Liver (tissue), 9 donors: ENCODE data around the gene ARFGAP2. TPM values are rescaled to one million over a fixed set of nuclear protein-coding genes. Genes with fewer than 3 reads are reported as not detected.

Experiments used
- DNase-seq: peaks from one replicate; pipeline ENCODE4 v3.0.0-alpha.2; 2017; ENCODE audit warnings: low spot score
- H3K27ac ChIP-seq, 2 donors: one replicate each; pipeline ENCODE4 v1.7.0; 2013; ENCODE audit warnings: inconsistent platforms in 2 of 2, low read length in 2 of 2, control low read depth in 1 of 2, low read depth in 1 of 2, mild to moderate bottlenecking in 1 of 2
- H3K27me3 ChIP-seq, 4 donors: one replicate each; pipeline versions ENCODE4 v1.6.1 to v1.7.0; 2013; ENCODE audit warnings: low read length in 3 of 4, inconsistent platforms in 1 of 4, mild to moderate bottlenecking in 1 of 4, moderate library complexity in 1 of 4; ENCODE audit not compliant: control insufficient read depth in 4 of 4, insufficient read depth in 4 of 4
- H3K36me3 ChIP-seq, 4 donors: one replicate each; pipeline versions ENCODE4 v1.6.1 to v1.7.0; 2013; ENCODE audit warnings: low read length in 3 of 4, mild to moderate bottlenecking in 3 of 4, low read depth in 1 of 4, moderate library complexity in 1 of 4; ENCODE audit not compliant: control insufficient read depth in 4 of 4, insufficient read depth in 3 of 4
- H3K4me1 ChIP-seq, 4 donors: one replicate each; pipeline versions ENCODE4 v1.6.1 to v1.7.0; 2013; ENCODE audit warnings: low read length in 3 of 4, mild to moderate bottlenecking in 3 of 4, moderate library complexity in 1 of 4; ENCODE audit not compliant: control insufficient read depth in 4 of 4, insufficient read depth in 4 of 4
- H3K4me3 ChIP-seq, 3 donors: one replicate each; pipeline versions ENCODE4 v1.6.1 to v1.7.0; 2013; ENCODE audit warnings: low read length in 3 of 3, control low read depth in 1 of 3, low read depth in 1 of 3, mild to moderate bottlenecking in 1 of 3
- H3K9ac ChIP-seq, 2 donors: one replicate each; pipeline ENCODE4 v1.7.0; 2013; ENCODE audit warnings: low read length in 2 of 2, mild to moderate bottlenecking in 2 of 2, moderate library complexity in 2 of 2, control low read depth in 1 of 2, low read depth in 1 of 2
- H3K9me3 ChIP-seq, 4 donors: one replicate each; pipeline versions ENCODE4 v1.6.1 to v1.7.0; 2013; ENCODE audit warnings: low read length in 3 of 4; ENCODE audit not compliant: control insufficient read depth in 4 of 4
- EGR1 ChIP-seq, 2 donors: IDR thresholded peaks; 2 replicates each; pipeline ENCODE4 v1.6.1; 2016 to 2018; ENCODE audit warnings: antibody characterized with exemption in 2 of 2, low read depth in 2 of 2
- FOXA1 ChIP-seq: IDR thresholded peaks from 2 replicates; pipeline ENCODE4 v1.6.1; 2016; ENCODE audit warnings: antibody characterized with exemption
- FOXA2 ChIP-seq: IDR thresholded peaks from 2 replicates; pipeline ENCODE4 v1.6.1; 2016; ENCODE audit warnings: antibody characterized with exemption
- GABPA ChIP-seq, 2 donors: IDR thresholded peaks in 1 of 2; conservative IDR thresholded peaks in 1 of 2; 2 replicates each; pipeline ENCODE4 v1.6.1; 2016; ENCODE audit warnings: antibody characterized with exemption in 2 of 2, mild to moderate bottlenecking in 1 of 2, moderate library complexity in 1 of 2
- HNF4A ChIP-seq, 2 donors: conservative IDR thresholded peaks; 2 replicates each; pipeline ENCODE4 v1.6.1; 2016; ENCODE audit warnings: antibody characterized with exemption in 2 of 2, mild to moderate bottlenecking in 2 of 2
- HNF4G ChIP-seq: IDR thresholded peaks from 2 replicates; pipeline ENCODE4 v1.6.1; 2016; ENCODE audit warnings: antibody characterized with exemption
- JUND ChIP-seq, 2 donors: IDR thresholded peaks; 2 replicates each; pipeline ENCODE4 v1.6.1; 2016; ENCODE audit warnings: antibody characterized with exemption in 2 of 2
- NR2F2 ChIP-seq: IDR thresholded peaks from 2 replicates; pipeline ENCODE4 v1.6.1; 2016; ENCODE audit warnings: antibody characterized with exemption
- RAD21 ChIP-seq, 2 donors: IDR thresholded peaks; 2 replicates each; pipeline ENCODE4 v1.6.1; 2016; ENCODE audit warnings: antibody characterized with exemption in 2 of 2, mild to moderate bottlenecking in 2 of 2
- RXRA ChIP-seq, 2 donors: IDR thresholded peaks; 2 replicates each; pipeline ENCODE4 v1.6.1; 2017 to 2018; ENCODE audit warnings: antibody characterized with exemption in 2 of 2, mild to moderate bottlenecking in 1 of 2
- SP1 ChIP-seq: IDR thresholded peaks from 2 replicates; pipeline ENCODE4 v1.6.1; 2018; ENCODE audit warnings: antibody characterized with exemption, mild to moderate bottlenecking
- TAF1 ChIP-seq: conservative IDR thresholded peaks from 2 replicates; pipeline ENCODE4 v1.6.1; 2016; ENCODE audit warnings: antibody characterized with exemption, mild to moderate bottlenecking
- YY1 ChIP-seq: IDR thresholded peaks from 2 replicates; pipeline ENCODE4 v1.6.1; 2016; ENCODE audit warnings: antibody characterized with exemption, mild to moderate bottlenecking
- WGBS: extraction: QIAGEN DNeasy Blood & Tissue Kit; methylation state at CpG from one replicate; pipeline ENCODE4 v1.1.7; 2013; 5-methylcytosine and 5-hydroxymethylcytosine counted together
- polyA plus RNA-seq, 2 donors: library from polyadenylated mRNA; stranded (reverse) in 1 of 2; unstranded in 1 of 2; fragments of 200-250 nt in 1 of 2; fragments of >200 nt in 1 of 2; fragmentation: Nextera tagmentation in 1 of 2; extraction: Ambion mirVana in 1 of 2; gene quantifications; one replicate each; pipeline versions ENCODE4 v1.2.1 to v1.2.3, GENCODE V29; 2013 to 2015
- total RNA-seq, 2 donors: library from RNA; depleted of rRNA; stranded (reverse); fragments of >200 nt; gene quantifications; one replicate each; pipeline ENCODE4 v1.2.3, GENCODE V29; 2014
- TF ChIP-seq, protein P1 (sequence below): IDR thresholded peaks from 2 replicates; pipeline ENCODE4 v1.6.1; 2016; ENCODE audit warnings: antibody characterized with exemption, mild to moderate bottlenecking
- TF ChIP-seq, protein P2 (sequence below): IDR thresholded peaks from 2 replicates; pipeline ENCODE4 v1.6.1; 2016; ENCODE audit warnings: antibody characterized with exemption
- TF ChIP-seq, protein P3 (sequence below): fragments of 150-350 bp; IDR thresholded peaks from 2 replicates; pipeline ENCODE4 v1.5.1; 2017; ENCODE audit warnings: improper control_type of control experiment, low read depth, low read length; ENCODE audit not compliant: missing input control
- TF ChIP-seq, protein P4 (sequence below): IDR thresholded peaks from 2 replicates; pipeline ENCODE4 v1.6.1; 2016; ENCODE audit warnings: antibody characterized with exemption
- TF ChIP-seq, protein P5 (sequence below): IDR thresholded peaks from 2 replicates; pipeline ENCODE4 v1.6.1; 2016; ENCODE audit warnings: antibody characterized with exemption
- donor health status: healthy.
- donor health status: healthy.
- donor health status: healthy.
- donor health status: healthy.
- donor health status: healthy.

The ARFGAP2 gene
- total and polyA plus RNA-seq, 4 donors = 37.3 to 163 (median 53.0) TPM

DNA sequence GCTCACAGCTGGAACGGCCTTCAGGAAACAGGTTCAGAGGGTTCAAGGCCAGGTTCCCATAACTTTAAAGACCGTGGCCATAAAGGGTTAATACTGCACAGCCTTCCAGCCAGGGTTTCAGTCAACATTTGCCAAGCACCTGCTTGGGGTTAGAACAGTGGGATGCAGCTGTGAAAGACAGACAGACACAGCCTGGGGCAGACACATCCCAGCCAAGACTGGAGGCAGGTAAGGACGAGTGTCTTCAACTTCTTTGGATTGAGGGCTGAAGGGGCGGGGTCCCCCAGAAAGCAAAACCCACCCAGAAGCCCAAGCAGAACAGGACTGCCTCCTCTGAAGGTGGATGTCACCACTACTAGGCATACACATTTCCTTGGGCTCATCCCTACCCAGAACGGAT lies 14.3 kb downstream of the ARFGAP2 start:
- peaks cover 15 to 37% (median 33%) of the 10 kb centered on the region in 4 donors for H3K36me3 ChIP-seq
- no peak overlapping the region for H3K27ac ChIP-seq
- DNase-seq = no peak
- H3K27me3 ChIP-seq = no peaks in the 10 kb centered on the region
- H3K9me3 ChIP-seq = no peaks in the 10 kb centered on the region
- peaks cover 0 to 5% (median 0%) of the 10 kb centered on the region in 4 donors for H3K4me1 ChIP-seq
- no peak overlapping the region for H3K9ac ChIP-seq
- WGBS = 65% methylated on average over 5 of the region's 5 CpGs
- TF ChIP-seq JUND (IDR thresholded peaks at IDR 0.05) = no peak
- TF ChIP-seq GABPA (IDR thresholded peaks at IDR 0.05 in 1 of 2, conservative IDR thresholded peaks at IDR 0.05 in 1 of 2) = no peak
- TF ChIP-seq TAF1 = no peak
- TF ChIP-seq, protein P1, sequence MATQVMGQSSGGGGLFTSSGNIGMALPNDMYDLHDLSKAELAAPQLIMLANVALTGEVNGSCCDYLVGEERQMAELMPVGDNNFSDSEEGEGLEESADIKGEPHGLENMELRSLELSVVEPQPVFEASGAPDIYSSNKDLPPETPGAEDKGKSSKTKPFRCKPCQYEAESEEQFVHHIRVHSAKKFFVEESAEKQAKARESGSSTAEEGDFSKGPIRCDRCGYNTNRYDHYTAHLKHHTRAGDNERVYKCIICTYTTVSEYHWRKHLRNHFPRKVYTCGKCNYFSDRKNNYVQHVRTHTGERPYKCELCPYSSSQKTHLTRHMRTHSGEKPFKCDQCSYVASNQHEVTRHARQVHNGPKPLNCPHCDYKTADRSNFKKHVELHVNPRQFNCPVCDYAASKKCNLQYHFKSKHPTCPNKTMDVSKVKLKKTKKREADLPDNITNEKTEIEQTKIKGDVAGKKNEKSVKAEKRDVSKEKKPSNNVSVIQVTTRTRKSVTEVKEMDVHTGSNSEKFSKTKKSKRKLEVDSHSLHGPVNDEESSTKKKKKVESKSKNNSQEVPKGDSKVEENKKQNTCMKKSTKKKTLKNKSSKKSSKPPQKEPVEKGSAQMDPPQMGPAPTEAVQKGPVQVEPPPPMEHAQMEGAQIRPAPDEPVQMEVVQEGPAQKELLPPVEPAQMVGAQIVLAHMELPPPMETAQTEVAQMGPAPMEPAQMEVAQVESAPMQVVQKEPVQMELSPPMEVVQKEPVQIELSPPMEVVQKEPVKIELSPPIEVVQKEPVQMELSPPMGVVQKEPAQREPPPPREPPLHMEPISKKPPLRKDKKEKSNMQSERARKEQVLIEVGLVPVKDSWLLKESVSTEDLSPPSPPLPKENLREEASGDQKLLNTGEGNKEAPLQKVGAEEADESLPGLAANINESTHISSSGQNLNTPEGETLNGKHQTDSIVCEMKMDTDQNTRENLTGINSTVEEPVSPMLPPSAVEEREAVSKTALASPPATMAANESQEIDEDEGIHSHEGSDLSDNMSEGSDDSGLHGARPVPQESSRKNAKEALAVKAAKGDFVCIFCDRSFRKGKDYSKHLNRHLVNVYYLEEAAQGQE = no peak
- no peak for TF ChIP-seq HNF4A (conservative IDR thresholded peaks at IDR 0.05)
- TF ChIP-seq FOXA2 = no peak
- TF ChIP-seq, protein P2, sequence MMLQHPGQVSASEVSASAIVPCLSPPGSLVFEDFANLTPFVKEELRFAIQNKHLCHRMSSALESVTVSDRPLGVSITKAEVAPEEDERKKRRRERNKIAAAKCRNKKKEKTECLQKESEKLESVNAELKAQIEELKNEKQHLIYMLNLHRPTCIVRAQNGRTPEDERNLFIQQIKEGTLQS = no peak
- TF ChIP-seq HNF4G = no peak
- TF ChIP-seq, protein P3, sequence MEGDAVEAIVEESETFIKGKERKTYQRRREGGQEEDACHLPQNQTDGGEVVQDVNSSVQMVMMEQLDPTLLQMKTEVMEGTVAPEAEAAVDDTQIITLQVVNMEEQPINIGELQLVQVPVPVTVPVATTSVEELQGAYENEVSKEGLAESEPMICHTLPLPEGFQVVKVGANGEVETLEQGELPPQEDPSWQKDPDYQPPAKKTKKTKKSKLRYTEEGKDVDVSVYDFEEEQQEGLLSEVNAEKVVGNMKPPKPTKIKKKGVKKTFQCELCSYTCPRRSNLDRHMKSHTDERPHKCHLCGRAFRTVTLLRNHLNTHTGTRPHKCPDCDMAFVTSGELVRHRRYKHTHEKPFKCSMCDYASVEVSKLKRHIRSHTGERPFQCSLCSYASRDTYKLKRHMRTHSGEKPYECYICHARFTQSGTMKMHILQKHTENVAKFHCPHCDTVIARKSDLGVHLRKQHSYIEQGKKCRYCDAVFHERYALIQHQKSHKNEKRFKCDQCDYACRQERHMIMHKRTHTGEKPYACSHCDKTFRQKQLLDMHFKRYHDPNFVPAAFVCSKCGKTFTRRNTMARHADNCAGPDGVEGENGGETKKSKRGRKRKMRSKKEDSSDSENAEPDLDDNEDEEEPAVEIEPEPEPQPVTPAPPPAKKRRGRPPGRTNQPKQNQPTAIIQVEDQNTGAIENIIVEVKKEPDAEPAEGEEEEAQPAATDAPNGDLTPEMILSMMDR = no peak
- no peak for TF ChIP-seq RAD21 (IDR thresholded peaks at IDR 0.05)
- no peak for TF ChIP-seq RXRA (IDR thresholded peaks at IDR 0.05)
- no peak for TF ChIP-seq SP1
- no peak for TF ChIP-seq NR2F2
- TF ChIP-seq YY1 = no peak
- TF ChIP-seq EGR1 (IDR thresholded peaks at IDR 0.05; ENCODE audit: low read depth in 2 of 2) = no peak
- TF ChIP-seq, protein P4, sequence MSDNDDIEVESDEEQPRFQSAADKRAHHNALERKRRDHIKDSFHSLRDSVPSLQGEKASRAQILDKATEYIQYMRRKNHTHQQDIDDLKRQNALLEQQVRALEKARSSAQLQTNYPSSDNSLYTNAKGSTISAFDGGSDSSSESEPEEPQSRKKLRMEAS = no peak
- TF ChIP-seq, protein P5, sequence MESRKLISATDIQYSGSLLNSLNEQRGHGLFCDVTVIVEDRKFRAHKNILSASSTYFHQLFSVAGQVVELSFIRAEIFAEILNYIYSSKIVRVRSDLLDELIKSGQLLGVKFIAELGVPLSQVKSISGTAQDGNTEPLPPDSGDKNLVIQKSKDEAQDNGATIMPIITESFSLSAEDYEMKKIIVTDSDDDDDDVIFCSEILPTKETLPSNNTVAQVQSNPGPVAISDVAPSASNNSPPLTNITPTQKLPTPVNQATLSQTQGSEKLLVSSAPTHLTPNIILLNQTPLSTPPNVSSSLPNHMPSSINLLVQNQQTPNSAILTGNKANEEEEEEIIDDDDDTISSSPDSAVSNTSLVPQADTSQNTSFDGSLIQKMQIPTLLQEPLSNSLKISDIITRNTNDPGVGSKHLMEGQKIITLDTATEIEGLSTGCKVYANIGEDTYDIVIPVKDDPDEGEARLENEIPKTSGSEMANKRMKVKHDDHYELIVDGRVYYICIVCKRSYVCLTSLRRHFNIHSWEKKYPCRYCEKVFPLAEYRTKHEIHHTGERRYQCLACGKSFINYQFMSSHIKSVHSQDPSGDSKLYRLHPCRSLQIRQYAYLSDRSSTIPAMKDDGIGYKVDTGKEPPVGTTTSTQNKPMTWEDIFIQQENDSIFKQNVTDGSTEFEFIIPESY = no peak
- no peak for TF ChIP-seq FOXA1
- no peak overlapping the region for H3K4me3 ChIP-seq
